Prostate gland (tissue), 2 donors: Measurements from ENCODE around the gene DNAH9. TPM values are rescaled to one million over a fixed set of nuclear protein-coding genes. Genes with fewer than 3 reads are reported as not detected.

ENCODE experiments used
- DNase-seq: peaks from one replicate; pipeline ENCODE4 v3.0.0-alpha.2; 2019; ENCODE audit warnings: low spot score
- H3K27ac ChIP-seq, 2 donors: fragments of 200-600 bp; sonication (generic); 2 replicates each; pipeline ENCODE4 v1.5.1; 2017 to 2019
- H3K27me3 ChIP-seq: fragments of 200-600 bp; sonication (generic); replicated peaks from 2 replicates; pipeline ENCODE4 v1.5.1; 2019; ENCODE audit not compliant: insufficient read depth
- H3K36me3 ChIP-seq, 2 donors: fragments of 200-600 bp; sonication (generic); 1 replicate in 1 of 2; 2 replicates in 1 of 2; pipeline versions ENCODE4 v1.5.1 to v1.8.1; 2017 to 2019
- H3K4me1 ChIP-seq: fragments of 200-600 bp; sonication (generic); replicated peaks from 2 replicates; pipeline ENCODE4 v1.5.1; 2019
- H3K4me3 ChIP-seq, 2 donors: fragments of 200-600 bp; sonication (generic); 2 replicates each; pipeline ENCODE4 v1.5.1; 2017 to 2019
- H3K9me3 ChIP-seq: fragments of 200-600 bp; sonication (generic); 2 replicates; pipeline ENCODE4 v1.5.1; 2017
- POLR2A ChIP-seq: fragments of 450-650 bp; IDR thresholded peaks from one replicate; pipeline ENCODE4 v1.6.1; 2016; ENCODE audit warnings: antibody characterized with exemption, mild to moderate bottlenecking
- POLR2AphosphoS5 ChIP-seq: sonication (generic); formaldehyde crosslinking; IDR thresholded peaks from one replicate; pipeline ENCODE4 v1.6.1; 2017; ENCODE audit warnings: antibody characterized with exemption
- WGBS: methylation state at CpG from one replicate; pipeline ENCODE4 v1.1.5; 2018; 5-methylcytosine and 5-hydroxymethylcytosine counted together
- intact Hi-C: fragments of 100-400 bp; cut with DNase I; formaldehyde crosslinking; loops from one replicate; pipeline ENCODE4 v1.14.2; 2022
- total RNA-seq, 2 donors: library from RNA; depleted of rRNA; stranded (reverse); fragments of >200 nt; gene quantifications; one replicate each; pipeline ENCODE4 v1.1.0, GENCODE V29; 2016
- TF ChIP-seq, protein P1 (sequence below), 4 experiments: fragments of 200-600 bp in 2 of 4; fragments of 450-650 bp in 2 of 4; sonication (generic) in 2 of 4; IDR thresholded peaks; 1 replicate in 3 of 4; 2 replicates in 1 of 4; pipeline ENCODE4 v1.5.1; 2016 to 2019; ENCODE audit warnings: antibody characterized with exemption in 4 of 4, mild to moderate bottlenecking in 2 of 4, moderate library complexity in 2 of 4

The DNAH9 gene
- total RNA-seq, 2 donors from 2014 or later, result 1.2 to 7.5 TPM

DNA sequence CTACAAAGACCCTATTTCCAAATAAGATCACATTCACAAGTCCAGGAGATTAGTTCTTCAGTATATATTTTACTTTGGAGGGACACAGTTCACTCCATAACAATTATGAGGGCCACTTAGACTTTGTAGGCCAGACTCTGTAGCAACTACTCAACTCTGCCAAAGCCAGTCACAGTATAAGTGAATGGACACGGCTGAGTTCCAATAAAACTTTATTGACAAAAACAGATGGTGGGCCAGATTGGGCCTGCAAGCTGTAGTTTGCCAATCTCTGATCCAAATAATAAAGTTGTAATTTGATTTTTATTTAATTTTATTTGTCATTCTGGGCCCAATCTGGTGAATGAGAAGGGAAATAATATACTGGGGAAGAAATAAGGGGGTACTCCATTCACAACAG, 297.9 kb downstream of the DNAH9 start:
- intact Hi-C loops, result no loop called here
- 54% methylated on average over 1 of the region's 1 CpG for WGBS
- DNase-seq, result no peak
- no peak overlapping the region for H3K4me3 ChIP-seq
- no peaks in the 10 kb centered on the region for H3K36me3 ChIP-seq
- H3K4me1 ChIP-seq, result no peaks in the 10 kb centered on the region
- TF ChIP-seq, protein P1, sequence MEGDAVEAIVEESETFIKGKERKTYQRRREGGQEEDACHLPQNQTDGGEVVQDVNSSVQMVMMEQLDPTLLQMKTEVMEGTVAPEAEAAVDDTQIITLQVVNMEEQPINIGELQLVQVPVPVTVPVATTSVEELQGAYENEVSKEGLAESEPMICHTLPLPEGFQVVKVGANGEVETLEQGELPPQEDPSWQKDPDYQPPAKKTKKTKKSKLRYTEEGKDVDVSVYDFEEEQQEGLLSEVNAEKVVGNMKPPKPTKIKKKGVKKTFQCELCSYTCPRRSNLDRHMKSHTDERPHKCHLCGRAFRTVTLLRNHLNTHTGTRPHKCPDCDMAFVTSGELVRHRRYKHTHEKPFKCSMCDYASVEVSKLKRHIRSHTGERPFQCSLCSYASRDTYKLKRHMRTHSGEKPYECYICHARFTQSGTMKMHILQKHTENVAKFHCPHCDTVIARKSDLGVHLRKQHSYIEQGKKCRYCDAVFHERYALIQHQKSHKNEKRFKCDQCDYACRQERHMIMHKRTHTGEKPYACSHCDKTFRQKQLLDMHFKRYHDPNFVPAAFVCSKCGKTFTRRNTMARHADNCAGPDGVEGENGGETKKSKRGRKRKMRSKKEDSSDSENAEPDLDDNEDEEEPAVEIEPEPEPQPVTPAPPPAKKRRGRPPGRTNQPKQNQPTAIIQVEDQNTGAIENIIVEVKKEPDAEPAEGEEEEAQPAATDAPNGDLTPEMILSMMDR (IDR thresholded peaks at IDR 0.05), result no peak
- TF ChIP-seq POLR2A, result no peak
- no peak for TF ChIP-seq POLR2AphosphoS5
- H3K27me3 ChIP-seq, result no peaks in the 10 kb centered on the region
- no peaks in the 10 kb centered on the region for H3K9me3 ChIP-seq
- no peak overlapping the region for H3K27ac ChIP-seq

DNA sequence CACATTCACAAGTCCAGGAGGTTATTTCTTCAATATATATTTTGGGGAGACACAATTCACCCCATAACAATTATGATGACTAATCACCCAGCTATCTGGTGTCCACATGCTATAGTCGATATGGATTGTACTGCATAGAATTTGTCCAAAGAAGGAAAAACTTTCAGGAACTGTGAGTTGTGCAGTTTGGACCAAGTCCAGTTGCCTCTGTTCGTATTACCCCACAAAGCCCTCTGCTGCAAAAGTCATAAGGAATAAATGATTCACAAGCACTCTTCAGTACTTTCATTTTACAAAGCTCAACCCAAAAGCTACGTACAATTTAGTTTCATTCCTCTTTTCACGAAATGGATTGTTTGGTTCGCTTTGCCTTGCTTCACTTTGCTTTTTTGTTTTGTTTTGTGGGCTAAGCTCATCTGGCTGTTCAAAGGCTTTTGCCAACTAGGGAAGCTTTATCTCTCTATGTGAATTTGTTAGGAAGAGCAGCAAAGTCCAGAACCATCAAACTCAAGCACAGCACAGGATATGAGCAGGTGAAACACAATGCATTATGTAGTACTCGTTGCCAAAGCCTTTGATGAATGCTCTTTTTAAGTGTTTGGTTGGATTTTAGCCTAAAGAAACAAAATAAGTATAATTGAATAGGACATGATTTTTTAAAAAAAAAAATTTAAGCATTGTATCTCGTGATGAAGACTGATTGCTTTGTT, 300.4 kb downstream of the DNAH9 start:
- no peak overlapping the region for H3K27ac ChIP-seq
- no peaks in the 10 kb centered on the region for H3K36me3 ChIP-seq
- no peak for DNase-seq
- no peaks in the 10 kb centered on the region for H3K4me1 ChIP-seq
- H3K27me3 ChIP-seq, result no peaks in the 10 kb centered on the region
- H3K9me3 ChIP-seq, result no peaks in the 10 kb centered on the region
- TF ChIP-seq, protein P1 (IDR thresholded peaks at IDR 0.05), result no peak
- TF ChIP-seq POLR2AphosphoS5 (no peak), POLR2A (no peak)
- 43% methylated on average over 7 of the region's 7 CpGs for WGBS
- intact Hi-C loops, result no loop called here
- no peak overlapping the region for H3K4me3 ChIP-seq

GRCh38 chr17:11899537-11899942, 301.3 kb downstream of the DNAH9 start:
- Histone ChIP-seq H3K27me3 (no peaks in the 10 kb centered on the region), H3K27ac (no peak overlapping the region), H3K9me3 (no peaks in the 10 kb centered on the region), H3K36me3 (no peaks in the 10 kb centered on the region), H3K4me1 (no peaks in the 10 kb centered on the region), H3K4me3 (no peak overlapping the region)
- TF ChIP-seq, protein P1 (IDR thresholded peaks at IDR 0.05), result no peak
- no peak for TF ChIP-seq POLR2A
- no peak for TF ChIP-seq POLR2AphosphoS5
- WGBS, result 54% methylated on average over 4 of the region's 4 CpGs
- no peak for DNase-seq
- intact Hi-C loops, result no loop called here

DNA sequence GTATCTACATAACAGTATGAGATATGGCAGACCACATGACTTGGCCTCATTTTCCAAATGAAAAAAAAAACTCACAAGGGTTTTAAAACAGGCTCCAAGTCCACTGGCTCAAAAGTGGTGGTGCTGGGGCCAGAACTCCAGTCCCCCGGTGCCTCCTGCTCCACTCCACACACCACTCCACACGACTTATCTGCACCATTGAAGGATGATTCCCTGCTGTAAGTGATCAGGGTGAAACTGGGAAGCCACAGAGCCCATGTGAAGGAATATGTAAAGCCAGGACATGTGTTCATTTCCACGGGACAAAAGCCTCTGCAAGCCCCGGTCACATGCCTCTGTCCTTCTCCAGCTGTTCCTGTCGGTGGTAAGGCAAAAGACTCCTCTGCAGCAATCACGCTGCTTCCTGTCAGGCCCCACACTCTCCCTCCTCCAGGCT, 301.8 kb downstream of the DNAH9 start:
- TF ChIP-seq POLR2AphosphoS5 (no peak), POLR2A (no peak)
- TF ChIP-seq, protein P1 (IDR thresholded peaks at IDR 0.05), result no peak
- Histone ChIP-seq H3K36me3 (no peaks in the 10 kb centered on the region), H3K4me3 (no peak overlapping the region), H3K4me1 (no peaks in the 10 kb centered on the region), H3K27me3 (no peaks in the 10 kb centered on the region), H3K27ac (no peak overlapping the region), H3K9me3 (no peaks in the 10 kb centered on the region)
- no peak for DNase-seq
- WGBS, result 41% methylated on average over 6 of the region's 6 CpGs
- intact Hi-C loops, result no loop called here

GRCh38 chr17:11900655-11901054, 302.4 kb downstream of the DNAH9 start:
- H3K9me3 ChIP-seq, result no peaks in the 10 kb centered on the region
- H3K36me3 ChIP-seq, result no peaks in the 10 kb centered on the region
- no peak overlapping the region for H3K27ac ChIP-seq
- intact Hi-C loops, result no loop called here
- H3K4me3 ChIP-seq, result no peak overlapping the region
- no peaks in the 10 kb centered on the region for H3K4me1 ChIP-seq
- no peaks in the 10 kb centered on the region for H3K27me3 ChIP-seq
- WGBS, result 91% methylated on average over 3 of the region's 3 CpGs
- TF ChIP-seq POLR2A, result no peak
- no peak for TF ChIP-seq POLR2AphosphoS5
- TF ChIP-seq, protein P1 (IDR thresholded peaks at IDR 0.05), result no peak
- DNase-seq, result no peak
